Heart right ventricle (tissue), 16 donors: ENCODE data around the gene BTBD9. TPM values are rescaled to one million over a fixed set of nuclear protein-coding genes. Genes with fewer than 3 reads are reported as not detected.
A peak's percentile ranks its signal among the peaks of the same experiment; 100 is the strongest.

Source experiments
- ATAC-seq, 8 donors: fragments of 200-7000 bp; cut with Tn5 transposase; one replicate each; pipeline ENCODE4 v1.9.1; 2020; ENCODE audit warnings: mild to moderate bottlenecking in 8 of 8, moderate library complexity in 8 of 8, moderate number of reproducible peaks in 1 of 8
- DNase-seq, 2 donors: peaks; one replicate each; pipeline ENCODE4 v3.0.0-alpha.2; 2020
- H3K27ac ChIP-seq, 10 donors: fragments of 200-600 bp; sonication (generic) in 2 of 10; one replicate each; pipeline versions ENCODE4 v1.5.0 to v1.8.0; 2020 to 2022; ENCODE audit warnings: mild to moderate bottlenecking in 3 of 10
- H3K27me3 ChIP-seq, 7 donors: fragments of 200-600 bp; one replicate each; pipeline ENCODE4 v1.8.0; 2021 to 2022; ENCODE audit warnings: mild to moderate bottlenecking in 2 of 7
- H3K36me3 ChIP-seq, 9 donors: fragments of 200-600 bp; sonication (generic) in 1 of 9; one replicate each; pipeline versions ENCODE4 v1.5.0 to v1.8.0; 2020 to 2022; ENCODE audit warnings: mild to moderate bottlenecking in 2 of 9
- H3K4me1 ChIP-seq, 9 donors: fragments of 200-600 bp; sonication (generic) in 1 of 9; one replicate each; pipeline versions ENCODE4 v1.5.0 to v1.8.0; 2020 to 2022; ENCODE audit warnings: mild to moderate bottlenecking in 4 of 9
- H3K4me3 ChIP-seq, 10 donors: fragments of 200-600 bp; sonication (generic) in 2 of 10; one replicate each; pipeline versions ENCODE4 v1.5.0 to v1.8.0; 2020 to 2022; ENCODE audit warnings: mild to moderate bottlenecking in 7 of 10, moderate library complexity in 2 of 10
- H3K9me3 ChIP-seq, 11 donors: fragments of 200-600 bp in 10 of 11; sonication (generic) in 2 of 11; one replicate each; pipeline versions ENCODE4 v1.5.0 to v1.8.0; 2013 to 2022; ENCODE audit warnings: mild to moderate bottlenecking in 2 of 11, control low read depth in 1 of 11, moderate library complexity in 1 of 11
- CTCF ChIP-seq, 9 donors: fragments of 200-600 bp; sonication (generic) in 2 of 9; IDR thresholded peaks; one replicate each; pipeline versions ENCODE4 v1.5.0 to v1.8.0; 2021 to 2022; ENCODE audit warnings: antibody characterized with exemption in 9 of 9, mild to moderate bottlenecking in 5 of 9, moderate library complexity in 1 of 9
- WGBS, 2 donors: extraction: QIAGEN DNeasy Blood & Tissue Kit; methylation state at CpG; one replicate each; pipeline ENCODE4 v1.1.7; 2013; ENCODE audit warnings: inconsistent platforms in 1 of 2; 5-methylcytosine and 5-hydroxymethylcytosine counted together
- intact Hi-C, 10 donors: fragments of 100-400 bp; cut with DNase I; formaldehyde crosslinking; loops; one replicate each; pipeline versions ENCODE4 v1.11.1 to v1.14.2; 2022
- polyA plus RNA-seq, 2 donors: library from polyadenylated mRNA; stranded (reverse); fragments of 200-250 nt; gene quantifications; one replicate each; pipeline ENCODE4 v1.2.3, GENCODE V29; 2013
- total RNA-seq, 10 donors: library from RNA; stranded (reverse); fragmentation: NEBNext Ultra II Directional in 3 of 10; extraction: Animal tissue kit (Norgen Biotek cat#: 25700) in 3 of 10; gene quantifications; one replicate each; pipeline versions ENCODE4 v1.2.1 to v1.2.4, GENCODE V29; 2021 to 2023
- donor health status: Arrhythmogenic right ventricular cardiomyopathy.
- donor health status: ischemic (EF 13 %, LVEDD 7.1; RV severe dilation, severe dysfunction).
- donor health status: healthy with polysubstance abuse.
- donor health status: DM: no; HTN: yes; CAD: no.
- donor health status: DM: no; HTN: no; CAD: no.
- donor health status: ischemic (EF 25% LVEDD 6.9; RV normal size, moderate dysfunction).
- donor health status: ischemic (EF 25% LVEDD 5.7; RV mildly dilated, moderate dysfunction).
- donor health status: healthy.
- donor health status: DM: yes; HTN: yes; CAD: no.
- donor health status: Ischemic cardiomyopathy.
- donor health status: ischemic (EF 35%, LVEDD 5.7; RV mildly dilated, moderate dysfunction).
- donor health status: nonischemic (EF 11% LVEDD 7.7; RV severe dilation, severe dysfunction).
- donor health status: DM: yes; HTN: yes; CAD: no.
- donor health status: PGD.
- donor health status: ischemic (EF 29% LVEDD 5.4; RV normal size, mild dysfunction).
- donor health status: nonischemic (EF 23%, LVEDD 6.1; RV moderate dilation, normal function).

Gene BTBD9
- total and polyA plus RNA-seq, 12 donors: 4.2 to 27.7 (median 18.3) TPM

GRCh38 chr6:38144365-38144945, 495.3 kb downstream of the BTBD9 start:
- Histone ChIP-seq H3K4me1 (peaks cover 0 to 44% (median 6%) of the 10 kb centered on the region in 9 donors), H3K9me3 (no peaks in the 10 kb centered on the region), H3K4me3 (no peak overlapping the region), H3K27me3 (no peaks in the 10 kb centered on the region), H3K36me3 (peaks cover 0 to 21% (median 0%) of the 10 kb centered on the region in 9 donors), H3K27ac (no peak overlapping the region)
- 94 to 96% methylated on average over 5 of the region's 5 CpGs for WGBS, 2 donors
- ATAC-seq: no peak
- no peak for DNase-seq
- no peak for TF ChIP-seq CTCF (IDR thresholded peaks at IDR 0.05)
- intact Hi-C loops: no loop called here

GRCh38 chr6:38143191-38144150, 496.3 kb downstream of the BTBD9 start:
- WGBS, 2 donors: 72 to 77% methylated on average over 8 of the region's 8 CpGs
- intact Hi-C loops: no loop called here
- no peaks in the 10 kb centered on the region for H3K27me3 ChIP-seq
- DNase-seq (no peak), ATAC-seq (peak in 1 of 8 donors; percentile 71)
- no peak overlapping the region for H3K4me3 ChIP-seq
- peaks cover 0 to 34% (median 2%) of the 10 kb centered on the region in 9 donors for H3K4me1 ChIP-seq
- H3K27ac ChIP-seq: no peak overlapping the region
- H3K9me3 ChIP-seq: no peaks in the 10 kb centered on the region
- no peak for TF ChIP-seq CTCF (IDR thresholded peaks at IDR 0.05)
- H3K36me3 ChIP-seq: peaks cover 0 to 15% (median 0%) of the 10 kb centered on the region in 9 donors

GRCh38 chr6:38142178-38142902, 497.4 kb downstream of the BTBD9 start:
- no peak for TF ChIP-seq CTCF (IDR thresholded peaks at IDR 0.05)
- Histone ChIP-seq H3K36me3 (peaks cover 0 to 12% (median 0%) of the 10 kb centered on the region in 9 donors), H3K27ac (no peak overlapping the region), H3K4me3 (no peak overlapping the region), H3K4me1 (peaks cover 0 to 29% (median 2%) of the 10 kb centered on the region in 9 donors), H3K27me3 (no peaks in the 10 kb centered on the region), H3K9me3 (no peaks in the 10 kb centered on the region)
- no peak for DNase-seq
- ATAC-seq: no peak
- intact Hi-C loops: no loop called here
- 82 to 85% methylated on average over 7 of the region's 7 CpGs for WGBS, 2 donors

DNA sequence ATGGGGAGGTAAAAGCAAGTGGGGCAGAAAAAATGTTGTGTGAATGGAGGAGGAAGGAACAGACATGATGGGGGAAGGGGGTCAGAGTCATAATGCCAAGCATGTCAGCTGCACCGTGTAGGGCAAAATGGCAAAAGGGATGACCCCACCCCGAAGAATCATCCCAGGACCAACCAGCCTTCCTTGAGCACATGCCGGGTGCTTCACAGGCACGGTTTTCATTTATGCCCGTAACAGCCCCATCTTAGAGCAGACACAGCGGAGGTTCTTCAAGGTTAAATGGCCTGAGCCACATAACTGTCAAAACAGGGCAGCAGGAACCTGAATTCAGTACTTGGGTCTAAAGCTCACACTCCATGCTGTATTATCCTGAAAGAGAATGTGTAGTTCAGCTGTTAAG, 498.0 kb downstream of the BTBD9 start:
- ATAC-seq: no peak
- H3K36me3 ChIP-seq: peaks cover 0 to 12% (median 0%) of the 10 kb centered on the region in 9 donors
- no peak for DNase-seq
- H3K27ac ChIP-seq: no peak overlapping the region
- no peaks in the 10 kb centered on the region for H3K27me3 ChIP-seq
- no peaks in the 10 kb centered on the region for H3K9me3 ChIP-seq
- no peak overlapping the region for H3K4me3 ChIP-seq
- TF ChIP-seq CTCF (IDR thresholded peaks at IDR 0.05): no peak
- WGBS, 2 donors: 88 to 96% methylated on average over 6 of the region's 6 CpGs
- H3K4me1 ChIP-seq: peaks cover 0 to 29% (median 2%) of the 10 kb centered on the region in 9 donors
- intact Hi-C loops: no loop called here
